Activated T-helper 9 cell treated with anti-CD3 and anti-CD28 coated beads, Interleukin-2, amount 50 U/mL, for 16 hours (primary cell): Measurements from ENCODE around the gene MRPL3.
"Not testable (repeated sequence)": the region's sequence is repeated elsewhere in the genome, so short reads cannot be mapped to it uniquely, and the experiment has no call there.

Source experiments
- DNase-seq: peaks from one replicate; pipeline ENCODE4 v3.0.0-alpha.2; 2020; ENCODE audit warnings: low read depth

The MRPL3 gene

DNA sequence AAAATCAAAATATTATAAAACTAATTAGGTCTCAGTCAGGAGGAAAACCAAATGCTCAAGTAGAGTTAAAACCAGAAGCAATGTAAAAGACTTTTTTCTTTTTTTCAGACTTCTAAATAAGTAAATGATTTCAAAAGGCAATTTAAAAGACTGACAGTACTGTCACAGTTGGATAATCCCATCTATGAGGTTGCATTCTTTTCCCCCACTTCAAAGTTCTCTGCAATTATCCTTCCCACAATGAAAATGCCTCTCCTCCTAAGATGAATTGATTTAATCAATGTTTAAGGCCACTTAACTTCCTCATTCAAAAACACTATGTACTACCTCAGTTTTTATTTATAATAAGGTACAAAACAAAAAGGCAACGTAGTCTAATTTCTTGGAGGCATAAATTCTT is 8.1 kb downstream of the MRPL3 start:
- DNase-seq: no peak

- DNase-seq: no peak
These were observed 11.0 kb downstream of the MRPL3 start for GRCh38 chr3:131491775-131492174.

DNA sequence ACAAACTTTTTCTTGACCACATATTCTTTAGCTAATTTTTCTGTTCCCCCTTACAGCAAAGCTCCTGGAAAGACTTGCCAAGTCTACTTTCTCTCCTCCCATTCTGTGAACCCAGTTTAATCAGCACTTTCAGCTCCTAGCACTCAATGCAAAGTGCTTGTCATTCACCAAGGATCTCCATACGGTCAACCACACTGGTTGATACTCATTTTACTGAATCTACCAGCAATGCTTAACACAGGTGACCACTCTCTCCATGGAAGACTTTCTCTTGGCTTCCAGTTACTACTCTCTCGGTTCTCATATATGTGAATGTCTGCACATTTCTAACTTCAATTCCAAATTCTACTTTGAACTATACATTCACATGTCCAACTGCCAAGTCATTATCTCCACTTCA is 11.7 kb downstream of the MRPL3 start:
- DNase-seq: no peak

DNA sequence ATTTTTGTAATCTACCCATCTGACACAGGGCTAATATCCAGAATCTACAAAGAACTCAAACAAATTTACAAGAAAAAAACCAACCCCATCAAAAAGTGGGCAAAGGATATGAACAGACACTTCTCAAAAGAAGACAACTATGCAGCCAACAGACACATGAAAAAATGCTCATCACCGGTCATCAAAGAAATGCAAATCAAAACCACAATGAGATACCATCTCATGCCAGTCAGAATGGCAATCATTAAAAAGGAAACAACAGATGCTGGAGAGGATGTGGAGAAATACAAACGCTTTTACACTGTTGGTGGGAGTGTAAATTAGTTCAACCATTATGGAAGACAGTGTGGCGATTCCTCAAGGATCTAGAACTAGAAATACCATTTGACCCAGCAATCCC is 16.2 kb downstream of the MRPL3 start:
- not testable (repeated sequence) for DNase-seq

GRCh38 chr3:131485119-131485518 is 17.7 kb downstream of the MRPL3 start:
- DNase-seq: no peak

DNA sequence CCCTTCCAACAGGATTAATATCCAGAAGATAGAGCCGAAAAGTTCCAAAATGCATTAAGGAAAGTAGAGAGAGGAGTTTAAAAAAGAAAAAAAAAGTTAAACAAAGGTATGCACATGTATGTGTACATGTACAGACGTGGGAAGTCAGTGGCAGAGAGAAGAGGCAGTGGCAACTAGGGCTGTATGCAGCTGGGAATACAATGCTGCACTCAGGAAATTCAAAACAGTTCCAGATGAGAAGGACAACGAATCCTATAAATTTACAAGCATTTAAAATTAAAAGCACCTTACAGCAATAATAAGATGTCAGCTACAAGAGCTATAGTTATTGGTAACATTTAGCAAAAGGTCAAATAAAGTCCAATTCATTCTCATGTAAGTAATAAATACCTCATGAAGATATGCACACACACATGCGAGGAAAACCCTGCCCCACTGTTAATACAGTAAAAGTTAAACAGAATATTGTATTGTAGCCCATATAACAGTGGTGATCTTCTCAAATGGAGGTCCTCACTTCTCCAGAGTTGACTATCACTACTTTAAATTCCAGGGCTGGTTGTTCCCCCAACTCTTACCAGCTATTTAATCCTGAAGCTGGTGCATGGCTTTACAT is 18.2 kb downstream of the MRPL3 start:
- no peak for DNase-seq

DNA sequence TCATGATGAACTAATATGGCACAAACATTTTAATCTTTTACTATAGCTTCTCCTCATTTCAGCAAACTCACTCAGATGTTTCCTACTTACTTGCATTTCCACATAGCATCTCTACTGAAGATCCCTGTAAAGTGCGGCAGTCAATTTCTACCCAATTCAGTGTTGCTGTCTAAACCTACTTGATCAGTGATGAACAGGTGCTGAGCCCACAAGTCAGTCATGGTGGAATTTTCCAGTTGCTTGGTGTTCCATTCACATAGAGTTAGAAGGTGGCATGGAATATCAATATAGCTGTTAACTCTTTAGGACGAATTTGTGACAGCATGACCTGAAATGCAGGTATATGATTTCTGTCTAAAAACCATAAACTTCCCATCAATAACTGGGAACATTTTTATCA is 22.7 kb downstream of the MRPL3 start:
- DNase-seq: no peak

DNA sequence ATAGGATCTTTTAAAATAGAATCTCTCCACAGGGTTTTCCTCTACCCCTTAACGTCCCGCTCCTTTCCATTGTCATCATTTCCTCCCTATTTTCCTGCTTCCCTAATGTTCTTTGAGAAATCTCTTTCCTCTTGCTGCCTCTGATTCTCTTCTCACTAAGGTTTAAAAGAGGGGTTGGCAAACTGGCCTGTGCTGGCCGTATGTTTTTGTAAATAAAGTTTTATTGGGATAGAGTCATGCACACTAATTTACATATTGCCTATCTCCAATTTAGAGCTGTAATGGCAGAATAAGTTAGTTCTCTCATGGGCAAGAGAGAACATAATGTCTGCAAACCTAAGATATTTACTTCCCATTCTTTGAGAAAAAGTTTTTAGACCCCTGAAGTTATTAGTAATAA is 25.0 kb downstream of the MRPL3 start:
- DNase-seq: no peak

GRCh38 chr3:131474115-131474514 is 28.7 kb downstream of the MRPL3 start:
- DNase-seq: no peak

DNA sequence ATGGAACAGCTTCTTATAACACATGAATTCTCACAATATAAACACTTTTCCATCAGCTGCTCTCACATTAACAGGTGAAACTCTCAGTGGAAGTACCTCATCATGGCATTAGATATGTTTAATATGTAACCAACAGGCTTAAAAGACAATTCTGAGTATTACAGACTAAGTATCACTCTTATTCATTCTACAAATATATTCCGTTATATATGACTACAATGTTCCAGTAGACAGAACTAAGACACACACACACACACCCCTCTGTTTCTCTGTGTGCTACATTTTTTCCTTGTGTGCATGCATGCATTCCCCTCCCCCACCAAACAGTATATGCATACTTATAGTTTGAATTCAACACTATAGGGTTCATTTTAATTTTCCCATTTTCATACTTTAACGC is 32.4 kb downstream of the MRPL3 start:
- no peak for DNase-seq

DNA sequence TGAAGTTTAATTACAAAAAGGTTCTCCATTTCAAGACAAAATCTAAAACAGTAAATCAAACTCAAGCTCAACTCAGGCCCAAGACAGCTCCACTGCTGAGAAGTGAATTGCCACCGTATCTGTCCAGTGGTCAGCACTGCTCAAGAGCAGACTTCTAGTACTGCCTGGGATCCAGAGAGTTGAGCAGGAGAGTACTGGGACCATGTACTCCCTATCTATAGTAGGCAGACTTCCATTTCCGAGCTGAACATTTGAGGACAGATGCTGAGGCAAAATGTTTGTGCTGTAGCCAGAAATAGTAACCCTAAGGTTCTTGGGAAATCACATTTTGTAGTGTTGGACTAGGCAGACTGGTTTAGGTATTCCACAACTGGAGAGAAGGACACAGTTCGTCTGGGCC is 44.1 kb downstream of the MRPL3 start:
- DNase-seq: no peak

GRCh38 chr3:131457220-131457619 is 45.6 kb downstream of the MRPL3 start:
- no peak for DNase-seq

DNA sequence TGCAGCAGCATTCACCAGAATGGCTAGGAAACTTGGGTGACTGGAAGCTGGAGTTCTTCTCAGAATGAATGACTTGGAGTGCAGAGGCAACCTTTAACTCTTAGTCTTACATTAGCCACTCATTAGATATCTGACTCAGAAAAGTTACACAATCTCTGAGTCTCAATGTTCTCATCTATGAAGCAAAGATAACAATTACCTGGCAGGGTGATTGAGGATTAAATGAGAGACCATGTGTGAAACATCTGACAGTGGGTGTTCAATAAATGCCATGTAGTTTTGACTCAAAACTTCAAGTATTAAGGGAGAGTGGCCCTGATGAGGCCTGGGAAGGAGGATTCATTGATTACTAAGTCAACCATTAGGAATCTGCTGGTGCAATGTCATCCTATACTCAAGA is 48.3 kb downstream of the MRPL3 start:
- no peak for DNase-seq

DNA sequence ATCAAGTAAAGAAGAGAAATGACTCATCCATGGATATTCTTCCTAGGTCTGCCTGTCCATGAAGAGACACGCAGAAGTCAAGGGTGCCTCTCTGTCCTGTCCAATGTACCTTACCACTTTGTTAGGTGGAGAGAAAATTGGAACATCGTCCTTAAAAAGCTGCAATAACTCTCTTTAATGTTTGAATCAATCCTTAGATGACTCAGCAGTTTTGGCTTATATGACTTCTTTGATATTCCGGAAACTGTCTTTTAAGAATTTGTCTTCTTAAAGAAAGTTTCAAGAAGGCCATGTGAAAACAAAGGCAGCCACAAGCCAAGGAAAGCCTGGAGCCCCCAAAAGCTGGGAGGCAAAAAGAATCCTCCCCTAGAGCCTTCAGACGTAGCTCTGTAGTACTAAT is 49.2 kb downstream of the MRPL3 start:
- no peak for DNase-seq

- DNase-seq: no peak
These were observed 55.4 kb downstream of the MRPL3 start for GRCh38 chr3:131447349-131447748.

GRCh38 chr3:131444180-131444579 is 58.6 kb downstream of the MRPL3 start:
- no peak for DNase-seq

- no peak for DNase-seq
These were observed 63.7 kb downstream of the MRPL3 start for GRCh38 chr3:131439084-131439483.

DNA sequence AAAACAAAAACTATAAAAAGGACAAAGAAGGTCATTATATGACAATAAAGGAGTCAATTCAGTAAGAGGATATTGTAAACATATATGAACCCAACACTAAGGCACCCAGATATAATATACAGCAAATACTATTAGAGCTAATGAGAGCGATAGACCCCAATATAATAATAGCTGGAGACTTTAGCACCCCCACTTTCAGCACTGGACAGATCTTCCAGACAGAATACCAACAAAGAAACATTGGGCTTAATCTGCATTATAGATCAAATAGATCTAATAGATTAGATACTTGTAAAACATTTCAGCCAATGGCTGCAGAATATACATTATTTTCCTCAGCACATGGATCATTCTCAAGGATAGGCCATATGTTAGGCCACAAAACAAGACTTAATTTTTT is 67.8 kb downstream of the MRPL3 start:
- DNase-seq: no peak

GRCh38 chr3:131432441-131432840 is 70.3 kb downstream of the MRPL3 start:
- no peak for DNase-seq

GRCh38 chr3:131431754-131432153 is 71.0 kb downstream of the MRPL3 start:
- no peak for DNase-seq

DNA sequence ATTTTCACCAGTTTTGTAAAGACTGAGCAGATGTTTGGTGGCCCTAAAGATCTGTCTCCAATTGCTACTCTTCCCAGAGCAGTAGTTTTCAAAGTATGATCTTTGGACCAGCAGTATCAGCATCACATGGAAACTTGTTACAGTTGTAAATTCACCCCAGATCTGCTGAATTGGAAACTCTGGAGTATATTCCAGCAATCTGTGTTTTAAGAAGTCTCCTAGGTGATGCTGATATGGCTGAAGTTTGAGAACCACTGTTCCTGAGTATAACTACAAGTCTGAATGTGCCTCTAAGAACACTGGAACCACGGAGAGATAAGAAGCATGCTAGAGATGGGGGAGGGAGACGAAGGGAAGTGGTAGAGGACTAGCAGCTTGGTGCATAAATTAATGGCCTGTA is 75.5 kb downstream of the MRPL3 start:
- no peak for DNase-seq

- DNase-seq: no peak
These were observed 80.7 kb downstream of the MRPL3 start for GRCh38 chr3:131421957-131422498.

DNA sequence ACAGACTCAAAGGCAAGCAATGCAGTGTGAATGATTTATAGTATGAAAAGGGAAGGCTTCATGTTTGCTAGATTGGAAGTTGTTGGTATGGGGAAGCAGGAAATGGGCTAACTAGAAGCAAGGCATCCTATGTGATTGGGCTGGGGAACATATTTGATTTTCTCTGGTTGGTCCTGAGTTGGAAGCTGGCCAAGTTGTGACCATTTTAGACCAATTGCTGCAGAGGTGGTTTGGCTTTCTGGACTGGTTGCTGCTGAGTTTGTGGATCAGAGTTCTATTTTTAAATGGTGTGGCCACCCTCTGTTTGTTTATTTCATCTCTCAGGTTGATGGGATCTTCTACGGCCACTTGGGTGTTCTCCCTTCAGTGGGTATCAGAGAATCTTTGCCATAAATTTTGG is 81.5 kb downstream of the MRPL3 start:
- DNase-seq: no peak

DNA sequence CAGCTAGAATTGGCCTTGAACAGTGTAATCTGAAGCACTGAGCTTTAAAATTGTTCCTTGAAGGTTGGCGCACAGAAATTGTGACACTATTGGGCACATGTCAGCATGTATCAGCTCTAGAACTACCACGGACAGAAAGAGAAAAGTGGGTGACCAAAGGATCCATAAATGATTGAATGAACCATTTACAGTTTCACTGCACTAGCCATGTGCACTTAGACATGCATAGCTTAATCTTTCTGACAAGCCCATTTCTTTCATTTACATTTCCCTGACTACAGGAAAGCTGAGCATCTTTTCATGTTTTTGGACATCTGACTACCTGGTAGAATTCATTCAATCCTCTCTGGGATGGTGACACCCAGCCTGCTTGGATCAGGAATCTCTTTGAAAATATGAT is 85.0 kb downstream of the MRPL3 start:
- DNase-seq: no peak
